ENCODE data around the gene CST4.
"Not testable (repeated sequence)": the region's sequence is repeated elsewhere in the genome, so short reads cannot be mapped to it uniquely, and the experiment has no call there.

CST4 gene

DNA sequence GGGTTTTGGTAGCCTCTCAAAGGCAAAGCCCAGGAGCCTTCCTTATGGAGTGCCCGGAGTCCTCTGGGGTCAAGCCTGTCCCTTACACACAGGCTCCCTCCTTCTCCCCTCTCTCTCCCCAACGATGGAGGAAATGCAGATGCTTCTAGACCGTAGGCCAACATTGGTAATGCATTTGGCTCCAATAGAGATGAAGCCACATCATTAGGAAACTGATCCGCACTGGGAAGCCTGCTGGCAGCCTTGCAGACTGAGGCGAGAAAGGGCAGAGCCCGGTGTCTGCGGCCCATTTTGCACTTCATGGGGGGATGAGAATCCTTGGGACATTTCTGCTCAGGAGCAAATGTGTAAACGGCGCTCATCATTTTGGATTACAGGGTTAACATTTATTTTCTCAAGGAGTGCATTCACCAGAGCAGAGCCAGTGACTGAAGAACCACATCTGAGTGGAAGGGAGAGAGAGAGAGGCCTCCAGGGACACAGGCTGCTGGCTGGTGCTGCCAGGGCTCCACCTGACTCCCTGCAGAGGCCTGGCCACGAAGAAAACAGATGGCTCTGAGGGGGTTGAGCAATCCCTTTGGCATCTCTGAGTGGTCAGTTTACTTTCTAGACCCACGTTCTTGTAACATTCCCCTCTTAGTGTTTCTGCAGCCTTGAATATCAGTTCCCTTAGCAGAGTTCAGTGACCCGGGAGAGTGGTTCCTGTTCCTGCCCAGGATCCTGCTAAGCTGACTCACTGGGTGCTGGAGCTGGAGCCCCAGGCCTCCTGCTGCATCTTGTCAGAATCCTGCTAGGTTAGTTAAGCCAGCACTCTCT lies 46.7 kb downstream of the CST4 start:
- DNase-seq (ENCODE audit: low read depth in 2 of 2): no peak

DNA sequence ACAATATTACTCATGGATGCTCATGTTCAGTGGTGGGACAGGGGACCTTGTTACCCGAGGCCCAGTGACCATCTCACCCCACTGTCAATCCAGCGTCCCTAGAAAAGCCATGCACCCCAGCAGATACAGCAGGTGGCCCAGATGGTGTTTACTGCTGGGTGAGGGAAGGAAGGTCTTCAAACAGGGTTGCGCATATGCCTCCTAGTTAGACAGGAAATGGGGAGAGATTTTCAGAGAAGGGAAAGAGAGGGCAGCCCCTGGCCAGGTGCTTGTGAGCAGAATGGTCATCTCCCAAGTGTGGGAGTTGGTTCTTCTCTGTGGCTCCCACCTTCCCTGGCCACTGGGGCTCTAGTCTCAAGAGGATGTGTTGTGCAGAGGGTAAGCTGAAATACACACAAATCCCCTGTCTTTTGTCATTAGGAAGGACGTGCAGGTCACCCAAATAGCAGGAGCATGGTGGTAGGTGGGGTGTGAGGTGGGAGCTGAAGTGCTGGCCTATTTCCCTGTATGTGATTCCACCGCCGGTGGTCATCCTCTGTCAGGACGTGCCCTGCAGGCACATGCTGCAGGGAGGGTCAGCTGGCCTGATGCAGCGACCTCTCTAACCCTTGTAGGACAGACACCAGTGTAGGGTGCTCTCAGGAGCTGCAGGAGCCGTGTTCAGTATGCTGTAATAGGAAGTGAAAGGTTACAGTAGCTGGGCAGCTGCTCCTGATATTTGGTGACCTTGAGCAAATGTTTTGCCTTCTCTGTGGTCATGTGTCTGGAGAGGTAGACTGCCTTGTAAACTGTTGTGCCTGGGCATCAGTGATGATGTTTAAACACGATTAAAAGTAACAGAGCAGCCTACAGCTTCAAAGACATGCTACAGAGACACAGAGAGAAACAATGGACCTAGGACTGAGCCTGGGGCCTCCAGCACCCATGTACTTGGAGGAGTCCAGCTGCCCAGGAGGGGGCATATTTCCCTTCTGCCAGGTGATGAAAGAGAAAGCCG lies 47.9 kb downstream of the CST4 start:
- DNase-seq (ENCODE audit: low read depth in 2 of 2): no peak

DNA sequence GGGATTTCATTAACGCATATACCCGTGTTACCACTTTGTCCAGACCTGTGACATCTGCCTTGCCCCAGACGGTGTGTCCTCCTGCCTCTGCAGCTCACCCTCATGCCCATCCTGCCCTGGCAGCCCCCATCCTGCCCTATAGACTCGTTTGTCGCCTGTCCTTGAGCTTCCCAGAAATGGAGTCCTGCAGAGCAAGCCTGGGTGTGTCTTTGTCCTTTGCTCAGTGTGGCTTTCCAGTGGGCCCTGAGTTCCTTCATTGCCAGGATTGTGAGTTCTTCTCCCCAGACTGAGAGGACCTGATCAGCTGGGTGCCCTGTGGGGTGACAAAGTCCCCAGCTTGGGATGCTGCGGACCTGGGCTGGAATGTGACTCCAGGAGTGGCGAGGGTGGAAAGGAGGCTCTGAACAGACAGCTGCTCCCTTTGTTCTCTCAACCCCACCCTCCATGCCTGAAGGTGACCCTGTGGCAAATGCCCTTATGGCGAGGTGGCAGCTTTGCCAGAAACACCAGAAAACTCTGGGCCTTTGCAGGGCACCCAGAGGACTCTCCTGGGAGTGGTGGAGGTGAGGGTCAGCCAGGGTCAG lies 48.7 kb downstream of the CST4 start:
- DNase-seq (ENCODE audit: low read depth in 2 of 2): no peak

DNA sequence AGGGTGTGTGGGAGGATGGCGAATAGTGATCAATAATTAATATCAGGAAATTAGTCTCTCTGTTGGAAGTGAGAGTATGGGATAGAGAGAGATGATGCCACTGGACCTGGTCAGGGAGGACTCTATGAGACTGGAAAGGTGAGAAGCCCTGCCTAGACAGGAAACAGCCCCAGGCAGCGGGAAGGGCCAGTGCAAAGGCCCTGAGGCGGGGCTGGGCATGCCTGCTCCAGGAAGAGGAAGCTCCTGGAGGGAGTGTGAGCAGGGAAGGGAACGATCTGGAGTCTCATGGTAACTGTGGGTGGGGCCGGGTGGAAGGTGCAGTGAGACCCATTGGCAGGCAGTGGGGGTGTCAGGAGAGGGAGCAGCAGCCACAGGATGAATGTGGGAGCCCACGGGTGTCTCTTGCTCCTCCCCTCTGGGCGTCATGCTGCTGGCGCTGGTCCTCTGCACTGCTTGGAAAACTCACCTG lies 49.3 kb downstream of the CST4 start:
- DNase-seq (ENCODE audit: low read depth in 2 of 2): no peak

DNA sequence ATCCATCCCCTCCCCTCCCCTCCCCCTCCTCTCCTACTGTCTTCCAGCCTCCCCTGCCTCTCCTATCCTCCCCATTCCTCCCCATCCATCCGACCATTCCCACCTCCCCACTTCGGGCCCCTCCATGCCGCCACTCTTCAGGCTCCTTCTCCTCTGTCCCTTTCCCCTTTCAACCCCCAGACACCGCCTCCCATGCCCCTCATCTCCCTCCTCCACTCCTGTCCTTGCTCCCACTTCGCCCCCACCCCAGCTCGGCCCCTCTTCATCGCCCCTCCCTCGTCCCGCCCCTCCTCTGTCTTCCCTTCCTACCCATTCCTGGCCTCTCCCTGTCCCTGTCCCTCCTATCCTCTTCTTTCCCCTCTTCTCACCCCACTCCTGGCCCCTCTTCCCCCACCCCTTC lies 50.5 kb downstream of the CST4 start:
- no peak for DNase-seq (ENCODE audit: low read depth in 2 of 2)

DNA sequence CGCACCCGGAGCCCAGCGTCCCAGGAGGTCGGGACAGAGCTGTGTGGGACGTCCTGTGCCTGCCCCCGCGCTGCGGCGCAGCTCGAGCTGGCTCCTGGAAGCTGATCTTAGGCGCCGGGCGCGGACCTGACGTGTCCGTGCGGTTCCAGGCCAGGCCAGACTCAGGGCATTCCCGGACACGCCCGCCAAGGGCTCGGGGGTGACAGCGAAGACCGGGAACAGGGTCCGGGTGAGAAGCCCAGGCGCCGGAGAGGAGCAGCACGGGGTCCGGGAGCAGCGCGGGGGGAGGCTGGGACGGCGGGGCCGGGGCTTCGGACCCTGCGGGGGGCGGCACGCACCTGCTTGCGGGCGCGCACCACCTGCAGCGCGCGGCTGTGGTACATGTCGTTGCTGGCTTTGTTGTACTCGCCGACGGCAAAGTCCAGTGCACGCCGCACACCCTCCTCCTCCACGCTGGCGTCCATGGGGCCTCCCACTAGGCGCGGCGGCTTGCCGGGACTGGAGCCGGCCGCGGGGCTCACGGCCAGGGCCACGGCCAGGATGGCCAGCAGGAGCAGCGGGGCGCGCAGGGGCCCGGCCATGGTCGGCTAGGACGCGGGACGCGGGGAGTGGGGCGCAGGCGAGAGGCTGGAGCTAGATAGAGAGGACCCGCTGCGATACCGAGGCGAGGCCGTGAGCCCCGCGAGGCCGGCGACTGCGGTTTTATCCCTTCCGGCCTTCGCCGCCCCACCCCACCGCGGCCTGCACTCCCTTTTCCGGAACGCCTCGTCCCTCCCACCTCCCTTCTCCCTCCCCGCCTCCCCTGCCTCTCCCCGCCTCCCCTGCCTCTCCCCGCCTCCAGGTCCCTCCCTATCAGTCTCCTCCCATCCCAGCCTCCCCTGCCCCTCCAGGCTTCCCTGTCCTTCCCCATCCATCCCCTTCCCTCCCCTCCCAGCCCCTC lies 51.3 kb downstream of the CST4 start, which contains the start of gene CST3:
Gene CST3, minus strand, starts transcription at position 674 of the 940 bp plus-strand sequence. Its CDS starts 93 bp downstream, at position 581.
- DNase-seq (ENCODE audit: low read depth in 2 of 2): no peak

DNA sequence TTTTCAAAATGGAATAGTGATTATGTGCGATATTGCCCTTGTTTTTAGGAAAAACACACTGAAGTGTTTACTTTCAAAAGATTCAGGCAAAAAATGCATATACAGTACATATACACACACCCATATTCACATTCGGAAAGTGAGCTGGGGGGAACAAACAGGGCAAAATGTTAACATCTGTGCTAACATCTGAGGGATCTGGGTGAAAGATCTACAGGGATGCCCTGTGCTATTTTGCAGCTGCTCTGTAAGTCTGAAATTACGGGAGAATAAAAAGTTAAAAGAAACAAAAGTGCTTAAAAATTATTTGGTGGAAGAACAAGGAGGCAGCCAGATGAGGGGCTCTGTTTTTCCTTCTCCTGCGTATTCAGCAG lies 51.9 kb downstream of the CST4 start:
- no peak for DNase-seq (ENCODE audit: low read depth in 2 of 2)

DNA sequence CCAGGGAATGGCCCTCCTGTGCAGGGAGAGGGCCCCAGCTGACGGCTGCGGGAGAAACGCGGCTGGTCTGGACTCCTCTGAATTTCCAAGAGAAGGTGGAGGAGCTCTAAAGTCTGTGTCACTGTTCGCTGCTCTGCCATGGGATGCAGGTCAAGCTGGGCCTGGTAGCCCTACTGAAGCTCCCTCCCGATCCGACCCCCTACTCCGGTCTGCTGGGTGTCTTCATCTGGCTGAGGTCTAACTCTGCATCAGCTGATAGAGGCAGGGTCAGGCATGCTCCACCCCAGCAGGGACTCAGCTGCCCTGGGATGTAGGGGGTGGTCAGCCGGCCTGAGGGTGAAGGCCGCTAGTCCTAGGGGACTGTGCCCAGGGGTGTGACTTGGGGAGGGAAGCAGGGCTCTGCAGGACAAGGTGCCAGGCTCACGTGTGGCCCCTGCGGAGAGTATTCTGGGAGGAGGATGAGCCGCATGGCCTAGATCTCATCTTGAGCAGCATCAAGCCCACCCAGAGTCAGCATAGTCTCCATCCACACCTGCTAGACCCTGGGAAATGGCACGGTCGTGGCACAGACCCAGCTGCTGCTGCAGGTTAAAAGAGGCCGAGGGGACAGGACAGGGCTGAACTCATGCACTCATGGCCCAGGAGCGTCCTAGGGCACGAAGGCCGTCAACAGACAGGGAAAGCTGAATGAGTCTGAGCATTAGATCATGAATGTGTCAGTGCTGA lies 52.5 kb downstream of the CST4 start:
- no peak for DNase-seq (ENCODE audit: low read depth in 2 of 2)

DNA sequence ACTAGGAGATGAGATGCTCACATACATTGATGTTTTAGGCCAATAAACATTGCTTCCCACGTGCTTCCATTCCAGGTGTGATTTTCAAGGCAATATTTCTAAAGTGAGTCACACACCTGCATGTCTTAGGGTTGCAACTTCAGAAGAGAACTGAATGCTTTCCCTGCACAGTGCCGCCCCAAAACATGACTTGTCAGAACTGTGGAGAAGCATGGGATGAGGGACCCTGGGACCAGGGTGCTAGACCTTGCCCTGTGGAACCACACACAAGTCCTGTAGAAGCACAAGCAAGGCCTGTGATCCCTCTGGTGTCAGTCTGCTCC lies 53.1 kb downstream of the CST4 start:
- DNase-seq (ENCODE audit: low read depth in 2 of 2): not testable (repeated sequence)
